LNCAP (cell line): ENCODE data around the gene CFAP157.

ENCODE experiments used
- CTCF ChIP-seq: fragments of 450-650 bp; IDR thresholded peaks from 2 replicates; pipeline ENCODE4 v1.5.1; 2017; ENCODE audit warnings: mild to moderate bottlenecking

The CFAP157 gene

GRCh38 chr9:127712867-127713266 lies 6.1 kb downstream of the CFAP157 start:
- TF ChIP-seq CTCF, result no peak

GRCh38 chr9:127714020-127714750 lies 7.4 kb downstream of the CFAP157 start:
- TF ChIP-seq CTCF, result no peak

- no peak for TF ChIP-seq CTCF
Measured at GRCh38 chr9:127714951-127715469, 8.2 kb downstream of the CFAP157 start.

- no peak for TF ChIP-seq CTCF
Measured at GRCh38 chr9:127715470-127716337, 8.9 kb downstream of the CFAP157 start, which contains the start of the genes PTRH1 and TTC16. TSS of gene PTRH1 (minus strand) at chr9:127715663. CDS start at chr9:127715639, 24 bp downstream. TSS of gene TTC16 (plus strand) at chr9:127716079. CDS start at chr9:127716146, 67 bp downstream.

GRCh38 chr9:127716412-127716811 lies 9.6 kb downstream of the CFAP157 start:
- no peak for TF ChIP-seq CTCF

- TF ChIP-seq CTCF, result no peak
Measured at GRCh38 chr9:127717766-127718165, 11.0 kb downstream of the CFAP157 start.

- TF ChIP-seq CTCF, result no peak
Measured at GRCh38 chr9:127720031-127720864, 13.5 kb downstream of the CFAP157 start.
